B cell (primary cell): ENCODE data around the gene ATP5MC3. TPM values are rescaled to one million over a fixed set of nuclear protein-coding genes. Genes with fewer than 3 reads are reported as not detected.

ENCODE experiments used
- ATAC-seq: fragments of 200-7000 bp; cut with Tn5 transposase; one replicate; pipeline ENCODE4 v1.10.0; 2021; ENCODE audit warnings: low read depth, mild to moderate bottlenecking, moderate number of reproducible peaks, moderate library complexity
- CTCF ChIA-PET: fragments of 350-600 bp; sonication (Branson Sonifier 250); formaldehyde crosslinking; loops from one replicate; lab custom pipeline; 2021; ENCODE audit warnings: antibody characterized with exemption, inconsistent platforms; lab: Charles Lee
- POLR2A ChIA-PET: fragments of 350-600 bp; sonication (Branson Sonifier 250); formaldehyde crosslinking; loops from one replicate; lab custom pipeline; 2021; ENCODE audit warnings: antibody characterized with exemption; lab: Charles Lee
- DNase-seq: peaks from one replicate; pipeline ENCODE4 v3.0.0; 2013
- H2AFZ ChIP-seq: 2 replicates; pipeline ENCODE4 v1.6.1; 2012; ENCODE audit warnings: mild to moderate bottlenecking, low read depth, low read length; ENCODE audit not compliant: insufficient read depth, poor library complexity, severe bottlenecking
- H3K27ac ChIP-seq, 2 donors: 1 replicate in 1 of 2; 2 replicates in 1 of 2; pipeline ENCODE4 v1.5.1; 2012 to 2013; ENCODE audit warnings: low read length in 2 of 2, mild to moderate bottlenecking in 2 of 2, moderate library complexity in 1 of 2
- H3K27me3 ChIP-seq, 4 experiments: fragments of 200-600 bp in 1 of 4; sonication (generic) in 1 of 4; replicated peaks in 1 of 4; 1 replicate in 2 of 4; 2 replicates in 2 of 4; pipeline versions ENCODE4 v1.6.1 to v1.7.0; 2013 to 2016; ENCODE audit warnings: low read length in 3 of 4, mild to moderate bottlenecking in 2 of 4, mixed read lengths in 1 of 4, moderate library complexity in 1 of 4; ENCODE audit not compliant: insufficient read depth in 4 of 4, control insufficient read depth in 3 of 4; ENCODE audit errors: control extremely low read depth in 1 of 4
- H3K36me3 ChIP-seq, 2 experiments: replicated peaks in 1 of 2; 1 replicate in 1 of 2; 2 replicates in 1 of 2; pipeline versions ENCODE4 v1.6.1 to v1.7.1; 2013; ENCODE audit warnings: low read length in 1 of 2; ENCODE audit not compliant: insufficient read depth in 2 of 2, control insufficient read depth in 1 of 2; ENCODE audit errors: control extremely low read depth in 1 of 2, extremely low read depth in 1 of 2
- H3K4me1 ChIP-seq, 2 donors: fragments of 200-600 bp in 1 of 2; sonication (generic) in 1 of 2; 1 replicate in 1 of 2; 2 replicates in 1 of 2; pipeline versions ENCODE4 v1.5.1 to v1.6.1; 2013 to 2017; ENCODE audit warnings: low read length in 2 of 2; ENCODE audit not compliant: control insufficient read depth in 2 of 2, insufficient read depth in 2 of 2
- H3K4me2 ChIP-seq: replicated peaks from 2 replicates; pipeline ENCODE3; 2012; ENCODE audit warnings: mild to moderate bottlenecking, low read depth, low read length; ENCODE audit not compliant: poor library complexity, severe bottlenecking
- H3K4me3 ChIP-seq, 5 experiments: fragments of 200-600 bp in 1 of 5; sonication (generic) in 1 of 5; 1 replicate in 3 of 5; 2 replicates in 2 of 5; pipeline versions ENCODE4 v1.5.1 to v1.7.0; 2011 to 2016; ENCODE audit warnings: low read length in 4 of 5, mild to moderate bottlenecking in 4 of 5, low read depth in 2 of 5, control low read depth in 1 of 5, moderate library complexity in 1 of 5; ENCODE audit not compliant: insufficient read depth in 1 of 5; ENCODE audit errors: control extremely low read depth in 1 of 5, extremely low read depth in 1 of 5
- H3K79me2 ChIP-seq: fragments of 200-600 bp; sonication (generic); one replicate; pipeline ENCODE4 v1.6.0; 2016; ENCODE audit warnings: low read length; ENCODE audit not compliant: control insufficient read depth, insufficient read depth
- H3K9ac ChIP-seq: fragments of 200-600 bp; sonication (generic); 2 replicates; pipeline ENCODE4 v1.6.1; 2017; ENCODE audit warnings: mild to moderate bottlenecking, low read length, moderate library complexity
- H3K9me3 ChIP-seq, 3 donors: one replicate each; pipeline versions ENCODE4 v1.6.1 to v1.7.1; 2013; ENCODE audit warnings: low read length in 2 of 3; ENCODE audit not compliant: control insufficient read depth in 2 of 3, insufficient read depth in 1 of 3; ENCODE audit errors: control extremely low read depth in 1 of 3
- H4K20me1 ChIP-seq: 2 replicates; pipeline ENCODE4 v1.6.0; 2012; ENCODE audit warnings: mild to moderate bottlenecking, low read length; ENCODE audit not compliant: insufficient read depth, control insufficient read depth, poor library complexity, severe bottlenecking
- H3K27ac Mint-ChIP-seq: one replicate; pipeline ENCODE4 v1.8.0; 2021; ENCODE audit warnings: mixed read lengths
- H3K27me3 Mint-ChIP-seq: one replicate; pipeline ENCODE4 v1.8.0; 2021; ENCODE audit warnings: mixed read lengths
- H3K4me1 Mint-ChIP-seq: one replicate; pipeline ENCODE4 v1.8.0; 2021; ENCODE audit warnings: mixed read lengths
- H3K4me3 Mint-ChIP-seq: one replicate; pipeline ENCODE4 v1.8.0; 2021; ENCODE audit warnings: mixed read lengths
- H3K9me3 Mint-ChIP-seq: one replicate; pipeline ENCODE4 v1.8.0; 2022; ENCODE audit warnings: mixed read lengths; ENCODE audit not compliant: insufficient read depth
- EZH2 ChIP-seq: IDR thresholded peaks from 2 replicates; pipeline ENCODE4 v1.6.1; 2012; ENCODE audit warnings: borderline replicate concordance, low read depth, mild to moderate bottlenecking, moderate library complexity, low read length; ENCODE audit not compliant: insufficient read depth, poor library complexity, severe bottlenecking
- WGBS: methylation state at CpG from one replicate; pipeline ENCODE4 v1.1.5; 2013; ENCODE audit warnings: missing lambda C conversion rate; ENCODE audit not compliant: insufficient coverage; 5-methylcytosine and 5-hydroxymethylcytosine counted together
- intact Hi-C: fragments of 100-400 bp; cut with micrococcal nuclease; formaldehyde crosslinking; loops from one replicate; pipeline ENCODE4 v1.10.0; 2022
- polyA plus RNA-seq: library from polyadenylated mRNA; depleted of rRNA; stranded (reverse); fragments of >200 nt; gene quantifications from 2 replicates; pipeline ENCODE4 v1.2.3, GENCODE V29; 2012
- total RNA-seq, 2 donors: library from RNA; stranded (reverse); fragments of 120-200 nt in 1 of 2; gene quantifications; 1 replicate in 1 of 2; 2 replicates in 1 of 2; pipeline versions ENCODE4 v1.2.3 to v1.2.4, GENCODE V29; 2013 to 2022
- TF ChIP-seq, protein P1 (sequence below): fragments of 200-600 bp; IDR thresholded peaks from one replicate; pipeline ENCODE4 v1.8.0; 2022; ENCODE audit warnings: antibody characterized with exemption, mild to moderate bottlenecking

ATP5MC3 gene
- total and polyA plus RNA-seq, 2 donors (not counting 1 experiment from before 2014, with no cell fraction given): 68.5 to 94.1 TPM

DNA sequence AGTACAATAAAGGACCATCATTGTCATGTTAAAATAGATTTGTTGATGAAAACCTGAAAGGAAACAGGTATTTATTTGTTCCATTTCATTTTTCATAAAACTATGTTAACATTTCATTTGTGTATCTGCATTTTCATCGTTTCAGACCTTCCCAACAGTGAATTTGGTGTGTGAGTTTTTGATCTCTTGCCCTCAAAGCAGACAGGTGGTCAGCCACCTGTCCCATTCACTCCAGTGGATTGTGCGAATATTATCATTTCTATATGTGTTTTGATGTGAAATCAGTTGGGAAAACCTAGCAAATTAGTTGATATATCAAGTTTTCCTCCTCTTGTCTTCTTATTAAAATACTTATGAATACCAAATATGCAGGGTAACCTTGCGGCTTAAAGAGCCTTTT, 25.4 kb upstream of the ATP5MC3 start:
- H3K36me3 ChIP-seq: no peaks in the 10 kb centered on the region
- H3K27ac ChIP-seq: no peak overlapping the region
- H3K4me1 Mint-ChIP-seq: peaks cover 4% of the 10 kb centered on the region
- H2AFZ ChIP-seq: no peak overlapping the region
- WGBS: no CpG with 5 or more reads among the region's 3 CpGs
- H3K4me2 ChIP-seq: no peak overlapping the region
- no peak overlapping the region for H3K4me3 Mint-ChIP-seq
- no peaks in the 10 kb centered on the region for H3K9me3 Mint-ChIP-seq
- no peaks in the 10 kb centered on the region for H4K20me1 ChIP-seq
- peaks cover 0 to 9% (median 2%) of the 10 kb centered on the region in 4 experiments for H3K27me3 ChIP-seq
- no peak for DNase-seq
- no peaks in the 10 kb centered on the region for H3K79me2 ChIP-seq
- no peaks in the 10 kb centered on the region for H3K9me3 ChIP-seq
- peaks cover 18% of the 10 kb centered on the region for H3K27me3 Mint-ChIP-seq
- ChIA-PET CTCF (interaction anchor here (1.3 kb wide), 1 partner anchor 72 kb away, joined by 3 read pairs; no protein-coding TSS in a partner anchor), POLR2A (no interaction called here)
- no peaks in the 10 kb centered on the region for H3K4me1 ChIP-seq
- H3K4me3 ChIP-seq: no peak overlapping the region
- no peak overlapping the region for H3K27ac Mint-ChIP-seq
- no peak for ATAC-seq
- intact Hi-C loops: no loop called here
- TF ChIP-seq EZH2: no peak
- TF ChIP-seq, protein P1, sequence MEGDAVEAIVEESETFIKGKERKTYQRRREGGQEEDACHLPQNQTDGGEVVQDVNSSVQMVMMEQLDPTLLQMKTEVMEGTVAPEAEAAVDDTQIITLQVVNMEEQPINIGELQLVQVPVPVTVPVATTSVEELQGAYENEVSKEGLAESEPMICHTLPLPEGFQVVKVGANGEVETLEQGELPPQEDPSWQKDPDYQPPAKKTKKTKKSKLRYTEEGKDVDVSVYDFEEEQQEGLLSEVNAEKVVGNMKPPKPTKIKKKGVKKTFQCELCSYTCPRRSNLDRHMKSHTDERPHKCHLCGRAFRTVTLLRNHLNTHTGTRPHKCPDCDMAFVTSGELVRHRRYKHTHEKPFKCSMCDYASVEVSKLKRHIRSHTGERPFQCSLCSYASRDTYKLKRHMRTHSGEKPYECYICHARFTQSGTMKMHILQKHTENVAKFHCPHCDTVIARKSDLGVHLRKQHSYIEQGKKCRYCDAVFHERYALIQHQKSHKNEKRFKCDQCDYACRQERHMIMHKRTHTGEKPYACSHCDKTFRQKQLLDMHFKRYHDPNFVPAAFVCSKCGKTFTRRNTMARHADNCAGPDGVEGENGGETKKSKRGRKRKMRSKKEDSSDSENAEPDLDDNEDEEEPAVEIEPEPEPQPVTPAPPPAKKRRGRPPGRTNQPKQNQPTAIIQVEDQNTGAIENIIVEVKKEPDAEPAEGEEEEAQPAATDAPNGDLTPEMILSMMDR: no peak
- no peak overlapping the region for H3K9ac ChIP-seq

DNA sequence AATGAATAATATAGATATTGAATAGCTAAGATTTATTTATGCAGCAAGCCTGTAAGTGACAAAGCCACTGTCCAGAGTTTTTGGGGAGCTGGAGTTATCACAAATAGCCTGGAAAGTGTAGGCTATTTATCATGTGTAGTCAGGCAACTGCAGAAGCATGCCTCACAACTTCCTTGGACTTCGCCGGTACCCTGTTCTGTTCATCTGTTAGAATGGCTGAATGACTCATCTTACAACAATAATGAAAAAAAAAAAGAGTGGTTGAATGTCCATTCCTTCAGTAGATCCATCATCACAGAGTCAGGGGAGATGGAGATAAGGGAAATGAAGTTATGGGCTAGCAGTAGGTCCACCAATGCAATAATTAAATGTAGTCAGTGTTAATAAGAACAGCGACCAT, 24.0 kb upstream of the ATP5MC3 start:
- ATAC-seq: no peak
- Histone ChIP-seq H3K9ac (no peak overlapping the region), H2AFZ (no peak overlapping the region), H3K27me3 (peaks cover 0 to 3% (median 0%) of the 10 kb centered on the region in 4 experiments), H3K27ac (no peak overlapping the region), H3K79me2 (no peaks in the 10 kb centered on the region), H3K9me3 (no peaks in the 10 kb centered on the region), H4K20me1 (no peaks in the 10 kb centered on the region), H3K36me3 (no peaks in the 10 kb centered on the region), H3K4me1 (no peaks in the 10 kb centered on the region), H3K4me2 (no peak overlapping the region), H3K4me3 (no peak overlapping the region)
- H3K4me1 Mint-ChIP-seq: peaks cover 4% of the 10 kb centered on the region
- H3K27me3 Mint-ChIP-seq: peaks cover 13% of the 10 kb centered on the region
- no peak overlapping the region for H3K27ac Mint-ChIP-seq
- H3K9me3 Mint-ChIP-seq: peaks cover under 1% of the 10 kb centered on the region
- intact Hi-C loops: no loop called here
- WGBS: no CpG with 5 or more reads among the region's 3 CpGs
- no peak for DNase-seq
- H3K4me3 Mint-ChIP-seq: no peak overlapping the region
- ChIA-PET CTCF (no interaction called here), POLR2A (no interaction called here)
- TF ChIP-seq, protein P1: no peak
- TF ChIP-seq EZH2: no peak
